Measurements from ENCODE around the gene GNAS-AS1.

DNA sequence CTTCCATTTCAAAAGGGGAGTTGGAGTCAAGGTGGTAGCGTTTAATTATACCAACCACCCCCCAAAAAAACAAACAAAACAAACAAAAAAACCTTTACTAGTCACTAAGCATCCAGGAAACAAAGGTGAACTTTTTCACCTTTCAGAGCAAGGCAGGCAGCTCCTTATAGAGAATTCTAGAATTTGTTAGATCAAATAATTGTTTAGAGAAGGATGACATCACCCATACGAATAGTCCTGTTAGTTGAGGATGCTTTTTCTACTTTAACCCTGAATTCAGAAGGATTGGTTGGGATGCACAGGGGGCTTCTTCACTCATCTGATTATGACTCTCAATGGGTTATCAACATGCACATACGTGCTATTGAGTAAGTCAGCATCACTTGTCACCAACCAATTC, 46.1 kb upstream of the GNAS-AS1 start:
- TF ChIP-seq, protein P1, sequence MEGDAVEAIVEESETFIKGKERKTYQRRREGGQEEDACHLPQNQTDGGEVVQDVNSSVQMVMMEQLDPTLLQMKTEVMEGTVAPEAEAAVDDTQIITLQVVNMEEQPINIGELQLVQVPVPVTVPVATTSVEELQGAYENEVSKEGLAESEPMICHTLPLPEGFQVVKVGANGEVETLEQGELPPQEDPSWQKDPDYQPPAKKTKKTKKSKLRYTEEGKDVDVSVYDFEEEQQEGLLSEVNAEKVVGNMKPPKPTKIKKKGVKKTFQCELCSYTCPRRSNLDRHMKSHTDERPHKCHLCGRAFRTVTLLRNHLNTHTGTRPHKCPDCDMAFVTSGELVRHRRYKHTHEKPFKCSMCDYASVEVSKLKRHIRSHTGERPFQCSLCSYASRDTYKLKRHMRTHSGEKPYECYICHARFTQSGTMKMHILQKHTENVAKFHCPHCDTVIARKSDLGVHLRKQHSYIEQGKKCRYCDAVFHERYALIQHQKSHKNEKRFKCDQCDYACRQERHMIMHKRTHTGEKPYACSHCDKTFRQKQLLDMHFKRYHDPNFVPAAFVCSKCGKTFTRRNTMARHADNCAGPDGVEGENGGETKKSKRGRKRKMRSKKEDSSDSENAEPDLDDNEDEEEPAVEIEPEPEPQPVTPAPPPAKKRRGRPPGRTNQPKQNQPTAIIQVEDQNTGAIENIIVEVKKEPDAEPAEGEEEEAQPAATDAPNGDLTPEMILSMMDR (IDR thresholded peaks at IDR 0.05; ENCODE audit: poor library complexity) = no peak
- TF ChIP-seq EZH2 (IDR thresholded peaks at IDR 0.05; ENCODE audit: borderline replicate concordance) = no peak
- TF ChIP-seq EZH2phosphoT487 (IDR thresholded peaks at IDR 0.05; ENCODE audit: low read depth, severe bottlenecking, unreplicated experiment) = no peak
